HepG2 (cell line): Measurements from ENCODE around the gene NOXA1. TPM values are rescaled to one million over a fixed set of nuclear protein-coding genes. Genes with fewer than 3 reads are reported as not detected.

Experiments
- ATAC-seq: fragments of 200-7000 bp; cut with Tn5 transposase; 3 replicates; pipeline ENCODE4 v1.9.1; 2020; ENCODE audit warnings: mild to moderate bottlenecking, moderate library complexity
- BruUV-seq: library from RNA; stranded (reverse); fragments of 400-500 nt; replicated peaks from 2 replicates; lab custom pipeline; 2021; lab: Mats Ljungman, UMichigan
- CTCF ChIA-PET: fragments of 300-600 bp; formaldehyde crosslinking; extraction: SDS; loops from one replicate; lab custom pipeline; 2021; ENCODE audit warnings: low total read pairs, inconsistent platforms, low intra/inter-chr PET ratio; lab: Yijun Ruan, JAX
- POLR2A ChIA-PET: fragments of 350-600 bp; sonication (Branson Sonifier 250); formaldehyde crosslinking; loops from one replicate; lab custom pipeline; 2020; ENCODE audit warnings: antibody characterized with exemption, inconsistent platforms; lab: Yijun Ruan, JAX
- DNase-seq: peaks from one replicate; pipeline ENCODE4 v3.0.0-alpha.2; 2015; ENCODE audit warnings: low spot score
- FAIRE-seq: peaks from 3 replicates; lab custom pipeline; 2011; peaks lifted over from hg19 to GRCh38; lab: Jason Lieb, UNC
- H2AFZ ChIP-seq: one replicate; pipeline ENCODE4 v1.6.1; 2011; ENCODE audit warnings: low read length, inconsistent platforms
- H3K27ac ChIP-seq: fragments of 300-600 bp; 3 replicates; pipeline ENCODE4 v1.8.0; 2011; ENCODE audit warnings: mixed run types, mild to moderate bottlenecking, mixed read lengths, low read length, inconsistent platforms; ENCODE audit not compliant: insufficient read depth; ENCODE audit errors: extremely low read length
- H3K27me3 ChIP-seq, 2 experiments: fragments of 200-600 bp in 1 of 2; 2 replicates in 1 of 2; 3 replicates in 1 of 2; pipeline versions ENCODE4 v1.6.0 to v1.8.0; 2011; ENCODE audit warnings: low read length in 2 of 2, mild to moderate bottlenecking in 2 of 2, moderate library complexity in 2 of 2, inconsistent platforms in 1 of 2; ENCODE audit not compliant: insufficient read depth in 2 of 2, control insufficient read depth in 1 of 2
- H3K36me3 ChIP-seq, 2 experiments: fragments of 200-600 bp in 1 of 2; replicated peaks in 1 of 2; 2 replicates in 1 of 2; 3 replicates in 1 of 2; pipeline versions ENCODE4 v1.5.1 to v1.8.0; 2011; ENCODE audit warnings: low read length in 2 of 2, inconsistent platforms in 1 of 2; ENCODE audit not compliant: insufficient read depth in 2 of 2, control insufficient read depth in 1 of 2
- H3K4me1 ChIP-seq: 2 replicates; pipeline ENCODE4 v1.5.1; 2012; ENCODE audit warnings: low read length, inconsistent platforms; ENCODE audit not compliant: insufficient read depth
- H3K4me2 ChIP-seq: 2 replicates; pipeline ENCODE4 v1.6.0; 2011; ENCODE audit warnings: low read depth, low read length, inconsistent platforms
- H3K4me3 ChIP-seq, 3 experiments: fragments of 200-600 bp in 1 of 3; sonication (generic), shearing (Covaris generic) in 1 of 3; replicated peaks in 1 of 3; 2 replicates each; pipeline ENCODE4 v1.5.1; 2011 to 2016; ENCODE audit warnings: low read length in 3 of 3, inconsistent platforms in 2 of 3, low read depth in 2 of 3, mild to moderate bottlenecking in 2 of 3, control low read depth in 1 of 3, mixed read lengths in 1 of 3; ENCODE audit not compliant: insufficient read depth in 1 of 3
- H3K79me2 ChIP-seq: one replicate; pipeline ENCODE4 v1.6.1; 2011; ENCODE audit warnings: low read length, inconsistent platforms; ENCODE audit not compliant: insufficient read depth
- H3K9ac ChIP-seq: 2 replicates; pipeline ENCODE4 v1.6.0; 2011; ENCODE audit warnings: mild to moderate bottlenecking, low read depth, low read length, inconsistent platforms; ENCODE audit not compliant: insufficient read depth
- H3K9me3 ChIP-seq: 2 replicates; pipeline ENCODE4 v1.5.1; 2012; ENCODE audit warnings: mild to moderate bottlenecking, low read length
- H4K20me1 ChIP-seq: 2 replicates; pipeline ENCODE4 v1.6.0; 2011; ENCODE audit warnings: inconsistent platforms, mild to moderate bottlenecking, low read length, moderate library complexity; ENCODE audit not compliant: insufficient read depth
- ARID3A ChIP-seq: IDR thresholded peaks from 2 replicates; pipeline ENCODE4 v1.6.1; 2012; ENCODE audit warnings: low read depth, low read length, improper control_type of control experiment
- KAT8 ChIP-seq: IDR thresholded peaks from 2 replicates; pipeline ENCODE4 v1.6.1; 2016; ENCODE audit warnings: missing genetic modification reagents, missing compliant biosample characterization
- MTF2 ChIP-seq: sonication (generic); formaldehyde crosslinking; IDR thresholded peaks from 2 replicates; pipeline ENCODE4 v1.5.0; 2020; ENCODE audit warnings: missing genetic modification reagents, borderline replicate concordance
- SIN3B ChIP-seq: fragments of 150-350 bp; IDR thresholded peaks from 2 replicates; pipeline ENCODE4 v1.6.1; 2014; ENCODE audit warnings: low read length
- SP2 ChIP-seq: sonication (generic); formaldehyde crosslinking; IDR thresholded peaks from 2 replicates; pipeline ENCODE4 v1.5.1; 2020; ENCODE audit warnings: mild to moderate bottlenecking, missing genetic modification reagents
- SSRP1 ChIP-seq: IDR thresholded peaks from 2 replicates; pipeline ENCODE4 v1.6.1; 2016; ENCODE audit warnings: control low read depth
- TEAD3 ChIP-seq: optimal IDR thresholded peaks from 2 replicates; pipeline ENCODE3; 2016; ENCODE audit warnings: borderline replicate concordance
- YEATS2 ChIP-seq: sonication (generic); formaldehyde crosslinking; IDR thresholded peaks from 2 replicates; pipeline ENCODE4 v1.4.0; 2020; ENCODE audit warnings: missing genetic modification reagents, borderline replicate concordance
- ZC3H13 ChIP-seq: sonication (generic); formaldehyde crosslinking; IDR thresholded peaks from 2 replicates; pipeline ENCODE4 v1.8.1; 2023; ENCODE audit warnings: mild to moderate bottlenecking, missing genetic modification reagents, moderate library complexity
- ZIK1 ChIP-seq: sonication (generic); formaldehyde crosslinking; IDR thresholded peaks from 2 replicates; pipeline ENCODE4 v1.5.0; 2020; ENCODE audit warnings: mild to moderate bottlenecking, low read depth, missing genetic modification reagents, borderline replicate concordance
- ZKSCAN5 ChIP-seq: sonication (generic); formaldehyde crosslinking; IDR thresholded peaks from 2 replicates; pipeline ENCODE4 v1.5.1; 2020; ENCODE audit warnings: mild to moderate bottlenecking, missing genetic modification reagents
- ZNF343 ChIP-seq: sonication (generic); formaldehyde crosslinking; IDR thresholded peaks from 2 replicates; pipeline ENCODE4 v1.4.0; 2020; ENCODE audit warnings: mild to moderate bottlenecking, missing genetic modification reagents
- ZNF598 ChIP-seq: sonication (generic); formaldehyde crosslinking; IDR thresholded peaks from 2 replicates; pipeline ENCODE4 v1.5.1; 2020; ENCODE audit warnings: mild to moderate bottlenecking, missing genetic modification reagents, borderline replicate concordance
- ZNF615 ChIP-seq: sonication (generic); formaldehyde crosslinking; IDR thresholded peaks from 2 replicates; pipeline ENCODE4 v1.5.0; 2020; ENCODE audit warnings: mild to moderate bottlenecking, missing genetic modification reagents, borderline replicate concordance
- ZNF709 ChIP-seq: sonication (generic); formaldehyde crosslinking; IDR thresholded peaks from 2 replicates; pipeline ENCODE4 v1.5.0; 2020; ENCODE audit warnings: mild to moderate bottlenecking, missing genetic modification reagents
- ZNF782 ChIP-seq: sonication (generic); formaldehyde crosslinking; IDR thresholded peaks from 2 replicates; pipeline ENCODE4 v1.4.0; 2020; ENCODE audit warnings: missing genetic modification reagents, mild to moderate bottlenecking, borderline replicate concordance
- ZNF816 ChIP-seq: sonication (generic); formaldehyde crosslinking; IDR thresholded peaks from 2 replicates; pipeline ENCODE4 v1.8.0; 2022; ENCODE audit warnings: missing genetic modification reagents, mild to moderate bottlenecking, borderline replicate concordance
- WGBS: methylation state at CpG from one replicate; pipeline ENCODE4 v1.1.6; 2017; ENCODE audit warnings: low lambda C conversion rate; 5-methylcytosine and 5-hydroxymethylcytosine counted together
- in situ Hi-C: cut with HindIII; loops from 2 replicates; pipeline ENCODE4 v1.10.0; 2017; ENCODE audit warnings: low pct_unique_long_range_greater_than_20kb; ENCODE audit not compliant: extremely low pct_ligation_motif_present
- intact Hi-C: fragments of 100-400 bp; cut with micrococcal nuclease; formaldehyde crosslinking; loops from one replicate; pipeline ENCODE4 v1.10.0; 2022; ENCODE audit not compliant: unreplicated experiment
- polyA plus RNA-seq, 8 experiments: library from polyadenylated mRNA; depleted of rRNA in 3 of 8; stranded (reverse) in 7 of 8; unstranded in 1 of 8; fragments of >200 nt; fragmentation: Illumina TruSeq in 4 of 8; extraction: Trizol in 4 of 8; gene quantifications; 2 replicates each; pipeline versions ENCODE4 v1.2.1 to v1.2.3, GENCODE V29; 2011 to 2016; ENCODE audit warnings: low read depth in 4 of 8, missing spikeins in 1 of 8, mixed read lengths in 1 of 8; ENCODE audit not compliant: insufficient read depth in 1 of 8
- total RNA-seq, 5 experiments: library from RNA; depleted of rRNA; stranded (reverse); fragments of >200 nt; fragmentation: Illumina TruSeq; extraction: Trizol; gene quantifications; 2 replicates each; pipeline ENCODE4 v1.2.3, GENCODE V29; 2016; ENCODE audit warnings: low read depth in 1 of 5

The NOXA1 gene
- total and polyA plus RNA-seq, 2 of the 13 experiments (the other 11 are each of a cell fraction or from before 2014, with no cell fraction given), result 0.78 to 1.2 TPM

- WGBS, result 70% methylated on average over 4 of the region's 26 CpGs
- Histone ChIP-seq H3K4me2 (no peak overlapping the region), H4K20me1 (no peaks in the 10 kb centered on the region), H3K4me1 (peaks cover 23% of the 10 kb centered on the region), H2AFZ (no peak overlapping the region), H3K9me3 (no peaks in the 10 kb centered on the region), H3K27me3 (peaks cover 11 to 28% of the 10 kb centered on the region in 2 experiments; a peak in 3 of 5 replicates)
- intact Hi-C loops, result no loop called here
- no TSS peak for BruUV-seq
- CTCF ChIA-PET, result no interaction called here
- DNase-seq, result no peak
- TF ChIP-seq SP2 (CRISPR knock-in tag), result no peak
- TF ChIP-seq YEATS2, result no peak
- TF ChIP-seq SSRP1 (CRISPR knock-in tag), result no peak
- TF ChIP-seq ZNF598 (CRISPR knock-in tag), result no peak
- no peak for TF ChIP-seq ZC3H13 (CRISPR knock-in tag)
- no peak for TF ChIP-seq ZNF709 (CRISPR knock-in tag)
- TF ChIP-seq ZNF816 (CRISPR knock-in tag), result no peak
- TF ChIP-seq ARID3A, result no peak
- TF ChIP-seq TEAD3 (CRISPR knock-in tag), result no peak
- no peak for TF ChIP-seq ZNF615 (CRISPR knock-in tag)
- TF ChIP-seq ZIK1 (CRISPR knock-in tag), result no peak
- TF ChIP-seq ZNF782 (CRISPR knock-in tag), result no peak
- TF ChIP-seq ZKSCAN5 (CRISPR knock-in tag), result no peak
- TF ChIP-seq ZNF343 (CRISPR knock-in tag), result no peak
- TF ChIP-seq KAT8 (CRISPR knock-in tag), result no peak
- TF ChIP-seq SIN3B, result no peak
- no peak for TF ChIP-seq MTF2 (CRISPR knock-in tag)
- TF ChIP-seq, all 625 proteins: peak for 0
- FAIRE-seq (no peak), ATAC-seq (no peak)
- Histone ChIP-seq H3K4me3 (no peak overlapping the region), H3K27ac (no peak overlapping the region), H3K36me3 (no peaks in the 10 kb centered on the region), H3K9ac (no peak overlapping the region), H3K79me2 (no peaks in the 10 kb centered on the region)
- in situ Hi-C loops, result no loop called here
- POLR2A ChIA-PET, result no interaction called here
These were observed 10.8 kb downstream of the NOXA1 start for GRCh38 chr9:137433916-137434431.
